ENCODE results near the gene LANCL3. TPM values are rescaled to one million over a fixed set of nuclear protein-coding genes. Genes with fewer than 3 reads are reported as not detected.

LANCL3 gene
- total and polyA plus RNA-seq, 7 donors: 1.6 to 7.5 (median 3.6) TPM

- H3K4me3 ChIP-seq: no peak overlapping the region
- no peaks in the 10 kb centered on the region for H3K27me3 ChIP-seq
- intact Hi-C loops (cut with DNase I): no loop called here
- no peaks in the 10 kb centered on the region for H3K36me3 ChIP-seq
- no peak overlapping the region for H3K27ac ChIP-seq
- DNase-seq: no peak
- TF ChIP-seq POLR2A (IDR thresholded peaks at IDR 0.05): no peak
- TF ChIP-seq CTCF (IDR thresholded peaks at IDR 0.05): no peak
- TF ChIP-seq EP300 (IDR thresholded peaks at IDR 0.05): no peak
- no peak for TF ChIP-seq POLR2AphosphoS5 (IDR thresholded peaks at IDR 0.05)
- no peaks in the 10 kb centered on the region for H3K9me3 ChIP-seq
- no peaks in the 10 kb centered on the region for H3K4me1 ChIP-seq
- WGBS, 2 donors: 81 to 86% methylated on average over 3 of the region's 3 CpGs
Observed at GRCh38 chrX:37712458-37712857, 141.0 kb downstream of the LANCL3 start.

- intact Hi-C loops (cut with DNase I): no loop called here
- Histone ChIP-seq H3K27ac (peak overlapping the region in 1 of 4 donors; percentile 23), H3K27me3 (no peaks in the 10 kb centered on the region), H3K36me3 (no peaks in the 10 kb centered on the region), H3K9me3 (no peaks in the 10 kb centered on the region), H3K4me1 (no peaks in the 10 kb centered on the region), H3K4me3 (no peak overlapping the region)
- WGBS, 2 donors: 88 to 97% methylated on average over 2 of the region's 2 CpGs
- no peak for DNase-seq
- TF ChIP-seq EP300 (IDR thresholded peaks at IDR 0.05) (no peak), CTCF (IDR thresholded peaks at IDR 0.05) (no peak), POLR2A (IDR thresholded peaks at IDR 0.05) (no peak), POLR2AphosphoS5 (IDR thresholded peaks at IDR 0.05) (no peak)
Observed at GRCh38 chrX:37714479-37714878, 143.0 kb downstream of the LANCL3 start.

- no peak overlapping the region for H3K27ac ChIP-seq
- intact Hi-C loops (cut with DNase I): no loop called here
- H3K36me3 ChIP-seq: no peaks in the 10 kb centered on the region
- TF ChIP-seq POLR2AphosphoS5 (IDR thresholded peaks at IDR 0.05) (no peak), POLR2A (IDR thresholded peaks at IDR 0.05) (no peak), EP300 (IDR thresholded peaks at IDR 0.05) (no peak), CTCF (IDR thresholded peaks at IDR 0.05) (no peak)
- no peaks in the 10 kb centered on the region for H3K27me3 ChIP-seq
- no peaks in the 10 kb centered on the region for H3K4me1 ChIP-seq
- no peak overlapping the region for H3K4me3 ChIP-seq
- no peak for DNase-seq
- H3K9me3 ChIP-seq: no peaks in the 10 kb centered on the region
Observed at GRCh38 chrX:37716602-37717001, 145.1 kb downstream of the LANCL3 start.

GRCh38 chrX:37717708-37718107 lies 146.2 kb downstream of the LANCL3 start:
- TF ChIP-seq POLR2AphosphoS5 (IDR thresholded peaks at IDR 0.05): no peak
- no peak for TF ChIP-seq EP300 (IDR thresholded peaks at IDR 0.05)
- no peak for TF ChIP-seq POLR2A (IDR thresholded peaks at IDR 0.05)
- TF ChIP-seq CTCF (IDR thresholded peaks at IDR 0.05): no peak
- Histone ChIP-seq H3K27me3 (no peaks in the 10 kb centered on the region), H3K27ac (peak overlapping the region in 2 of 4 donors; percentile 8 to 19), H3K4me3 (no peak overlapping the region), H3K9me3 (no peaks in the 10 kb centered on the region), H3K36me3 (no peaks in the 10 kb centered on the region), H3K4me1 (peaks cover 0 to 6% (median 0%) of the 10 kb centered on the region in 4 donors)
- WGBS, 2 donors: 77 to 100% methylated on average over 1 of the region's 1 CpG
- no peak for DNase-seq
- intact Hi-C loops (cut with DNase I): no loop called here

GRCh38 chrX:37722595-37722994 lies 151.1 kb downstream of the LANCL3 start:
- no peaks in the 10 kb centered on the region for H3K27me3 ChIP-seq
- DNase-seq: no peak
- intact Hi-C loops (cut with DNase I): loop anchor here (5.0 to 10.0 kb wide), 2 partner anchors 35 to 148 kb away; partner anchors contain the start of genes LANCL3 and XK
- WGBS, 2 donors: 91 to 93% methylated on average over 1 of the region's 1 CpG
- H3K4me3 ChIP-seq: no peak overlapping the region
- no peaks in the 10 kb centered on the region for H3K9me3 ChIP-seq
- peak in 1 of 4 donors; percentile 34 for TF ChIP-seq POLR2AphosphoS5 (IDR thresholded peaks at IDR 0.05)
- TF ChIP-seq CTCF (IDR thresholded peaks at IDR 0.05): no peak
- no peak for TF ChIP-seq POLR2A (IDR thresholded peaks at IDR 0.05)
- H3K27ac ChIP-seq: peak overlapping the region; percentile 61 to 79 (median 68)
- H3K4me1 ChIP-seq: peaks cover 0 to 11% (median 3%) of the 10 kb centered on the region in 4 donors
- no peaks in the 10 kb centered on the region for H3K36me3 ChIP-seq
